SK-N-SH (cell line): Measurements from ENCODE around the gene VPS13C. TPM values are rescaled to one million over a fixed set of nuclear protein-coding genes. Genes with fewer than 3 reads are reported as not detected.

Source experiments
- CTCF ChIA-PET: fragments of 300-600, 350-600 bp; formaldehyde crosslinking; extraction: SDS; loops from one replicate; lab custom pipeline; 2021; lab: Yijun Ruan, JAX
- POLR2A ChIA-PET: fragments of 350-600 bp; sonication (Branson Sonifier 250); formaldehyde crosslinking; extraction: SDS; loops from one replicate; lab custom pipeline; 2020; ENCODE audit warnings: antibody characterized with exemption, inconsistent platforms; lab: Yijun Ruan, JAX
- DNase-seq: peaks from one replicate; pipeline ENCODE4 v3.0.0; 2012
- H2AFZ ChIP-seq: fragments of 200-600 bp; sonication (generic); 2 replicates; pipeline ENCODE4 v1.8.1; 2016; ENCODE audit warnings: antibody characterized with exemption, mild to moderate bottlenecking, low read depth
- H3F3A ChIP-seq: fragments of 200-600 bp; sonication (generic); replicated peaks from 2 replicates; pipeline ENCODE3; 2016; ENCODE audit warnings: antibody characterized with exemption, mild to moderate bottlenecking; ENCODE audit not compliant: insufficient read depth
- H3K27ac ChIP-seq, 2 experiments: fragments of 200-500 bp in 1 of 2; fragments of 200-600 bp in 1 of 2; sonication (Bioruptor generic) in 1 of 2; sonication (generic), shearing (Covaris generic) in 1 of 2; 2 replicates each; pipeline versions ENCODE4 v1.5.1 to v1.6.1; 2014 to 2016; ENCODE audit warnings: low read depth in 2 of 2, inconsistent platforms in 1 of 2, low read length in 1 of 2, mild to moderate bottlenecking in 1 of 2, mixed read lengths in 1 of 2
- H3K27me3 ChIP-seq: fragments of 200-600 bp; sonication (generic), shearing (Covaris generic); 2 replicates; pipeline ENCODE4 v1.6.1; 2016; ENCODE audit warnings: mixed run types; ENCODE audit not compliant: insufficient read depth
- H3K36me3 ChIP-seq, 2 experiments: fragments of 200-500 bp in 1 of 2; fragments of 200-600 bp in 1 of 2; sonication (Bioruptor generic) in 1 of 2; sonication (generic) in 1 of 2; replicated peaks in 1 of 2; 2 replicates each; pipeline versions ENCODE3 to v1.5.1; 2014 to 2016; ENCODE audit warnings: low read length in 1 of 2, mild to moderate bottlenecking in 1 of 2; ENCODE audit not compliant: insufficient read depth in 2 of 2, control insufficient read depth in 1 of 2
- H3K4me1 ChIP-seq, 2 experiments: fragments of 200-500 bp in 1 of 2; fragments of 200-600 bp in 1 of 2; sonication (Bioruptor generic) in 1 of 2; sonication (generic), shearing (Covaris generic) in 1 of 2; 2 replicates each; pipeline versions ENCODE4 v1.5.1 to v1.6.1; 2014 to 2016; ENCODE audit warnings: low read depth in 1 of 2, low read length in 1 of 2, mixed run types in 1 of 2; ENCODE audit not compliant: insufficient read depth in 2 of 2, control insufficient read depth in 1 of 2
- H3K4me2 ChIP-seq: fragments of 200-600 bp; sonication (generic), shearing (Covaris generic); 2 replicates; pipeline ENCODE4 v1.6.1; 2017; ENCODE audit warnings: mixed run types
- H3K4me3 ChIP-seq, 2 experiments: fragments of 200-500 bp in 1 of 2; fragments of 200-600 bp in 1 of 2; sonication (Bioruptor generic) in 1 of 2; sonication (generic), shearing (Covaris generic) in 1 of 2; 2 replicates each; pipeline versions ENCODE4 v1.5.1 to v1.8.1; 2014 to 2016; ENCODE audit warnings: low read depth in 2 of 2, inconsistent platforms in 1 of 2, low read length in 1 of 2, mild to moderate bottlenecking in 1 of 2, mixed read lengths in 1 of 2, moderate library complexity in 1 of 2
- H3K79me2 ChIP-seq: fragments of 200-600 bp; sonication (generic); 2 replicates; pipeline ENCODE4 v1.8.1; 2017; ENCODE audit warnings: mild to moderate bottlenecking; ENCODE audit not compliant: insufficient read depth
- H3K9ac ChIP-seq: fragments of 200-600 bp; sonication (generic); 2 replicates; pipeline ENCODE4 v1.6.1; 2017; ENCODE audit warnings: mixed run types
- H3K9me2 ChIP-seq: fragments of 200-600 bp; sonication (generic); 2 replicates; pipeline ENCODE4 v1.6.1; 2017; ENCODE audit warnings: mixed run types
- H3K9me3 ChIP-seq: fragments of 200-600 bp; sonication (generic); 2 replicates; pipeline ENCODE4 v1.6.1; 2017; ENCODE audit warnings: mixed run types, mild to moderate bottlenecking, moderate library complexity
- H4K20me1 ChIP-seq: fragments of 200-600 bp; sonication (generic); 2 replicates; pipeline ENCODE4 v1.6.1; 2017; ENCODE audit warnings: mild to moderate bottlenecking, mixed run types; ENCODE audit not compliant: insufficient read depth
- CHD2 ChIP-seq: fragments of 150-350 bp; IDR thresholded peaks from 2 replicates; pipeline ENCODE4 v1.6.1; 2018; ENCODE audit warnings: low read length; ENCODE audit not compliant: partially characterized antibody
- CTCF ChIP-seq: fragments of 200-600 bp; sonication (generic); IDR thresholded peaks from 2 replicates; pipeline ENCODE4 v1.6.1; 2017; ENCODE audit warnings: antibody characterized with exemption, mild to moderate bottlenecking, moderate library complexity
- ELF1 ChIP-seq: IDR thresholded peaks from 2 replicates; pipeline ENCODE4 v1.4.0; 2012
- EP300 ChIP-seq, 2 experiments: IDR thresholded peaks; 2 replicates each; pipeline versions ENCODE4 v1.4.0 to v1.6.1; 2012; ENCODE audit warnings: borderline replicate concordance in 1 of 2, low read depth in 1 of 2, low read length in 1 of 2
- EZH2phosphoT487 ChIP-seq: fragments of 200-600 bp; sonication (generic); IDR thresholded peaks from 2 replicates; pipeline ENCODE4 v1.6.1; 2017; ENCODE audit warnings: low read depth, mixed run types, mild to moderate bottlenecking, antibody characterized with exemption, moderate library complexity, borderline replicate concordance
- FOSL2 ChIP-seq: IDR thresholded peaks from 2 replicates; pipeline ENCODE4 v1.4.0; 2012; ENCODE audit warnings: low read depth, mild to moderate bottlenecking, moderate library complexity, borderline replicate concordance
- GATA2 ChIP-seq: sonication (generic); formaldehyde crosslinking; IDR thresholded peaks from 2 replicates; pipeline ENCODE4 v1.5.0; 2020; ENCODE audit warnings: mild to moderate bottlenecking, missing genetic modification reagents
- JUND ChIP-seq: IDR thresholded peaks from 2 replicates; pipeline ENCODE4 v1.4.0; 2012
- MEF2A ChIP-seq: IDR thresholded peaks from 2 replicates; pipeline ENCODE4 v1.4.0; 2012; ENCODE audit warnings: low read depth, borderline replicate concordance
- MXI1 ChIP-seq: IDR thresholded peaks from 2 replicates; pipeline ENCODE4 v1.6.1; 2012; ENCODE audit warnings: mild to moderate bottlenecking, low read depth, low read length, improper control_type of control experiment
- NFIC ChIP-seq: IDR thresholded peaks from 2 replicates; pipeline ENCODE4 v1.4.0; 2012; ENCODE audit warnings: borderline replicate concordance
- PBX3 ChIP-seq: IDR thresholded peaks from 2 replicates; pipeline ENCODE4; 2012
- POLR2AphosphoS5 ChIP-seq: IDR thresholded peaks from 2 replicates; pipeline ENCODE4 v1.6.1; 2012; ENCODE audit warnings: low read depth, low read length
- REST ChIP-seq: IDR thresholded peaks from 2 replicates; pipeline ENCODE4 v1.6.1; 2012; ENCODE audit warnings: mild to moderate bottlenecking, low read depth, low read length, moderate library complexity
- RFX5 ChIP-seq: IDR thresholded peaks from 2 replicates; pipeline ENCODE4 v1.6.1; 2012; ENCODE audit warnings: mild to moderate bottlenecking, improper control_type of control experiment, low read length
- SIN3A ChIP-seq: IDR thresholded peaks from 2 replicates; pipeline ENCODE4 v1.6.1; 2012; ENCODE audit warnings: low read depth, mild to moderate bottlenecking, low read length, moderate library complexity, borderline replicate concordance
- TAF1 ChIP-seq: IDR thresholded peaks from 2 replicates; pipeline ENCODE4 v1.6.1; 2012; ENCODE audit warnings: low read depth, mild to moderate bottlenecking, low read length, moderate library complexity, borderline replicate concordance
- WGBS: methylation state at CpG from one replicate; pipeline ENCODE4 v1.1.6; 2017; ENCODE audit warnings: low lambda C conversion rate; 5-methylcytosine and 5-hydroxymethylcytosine counted together
- polyA plus RNA-seq, 3 experiments: library from polyadenylated mRNA; depleted of rRNA; stranded (reverse); fragments of >200 nt; gene quantifications; 2 replicates each; pipeline ENCODE4 v1.2.3, GENCODE V29; 2012
- TF ChIP-seq, protein P1 (sequence below): IDR thresholded peaks from 2 replicates; pipeline ENCODE4 v1.4.0; 2012; ENCODE audit warnings: low read depth, borderline replicate concordance
- TF ChIP-seq, protein P2 (sequence below): IDR thresholded peaks from 2 replicates; pipeline ENCODE4 v1.4.0; 2012; ENCODE audit warnings: low read depth, borderline replicate concordance
- TF ChIP-seq, protein P3 (sequence below): fragments of 150-350 bp; IDR thresholded peaks from 2 replicates; pipeline ENCODE4 v1.6.1; 2017; ENCODE audit warnings: antibody characterized with exemption, low read length, low read depth, borderline replicate concordance

VPS13C gene
- polyA plus RNA-seq, 1 of the 3 experiments (the other 2 are of a cell fraction): 5.7 TPM

DNA sequence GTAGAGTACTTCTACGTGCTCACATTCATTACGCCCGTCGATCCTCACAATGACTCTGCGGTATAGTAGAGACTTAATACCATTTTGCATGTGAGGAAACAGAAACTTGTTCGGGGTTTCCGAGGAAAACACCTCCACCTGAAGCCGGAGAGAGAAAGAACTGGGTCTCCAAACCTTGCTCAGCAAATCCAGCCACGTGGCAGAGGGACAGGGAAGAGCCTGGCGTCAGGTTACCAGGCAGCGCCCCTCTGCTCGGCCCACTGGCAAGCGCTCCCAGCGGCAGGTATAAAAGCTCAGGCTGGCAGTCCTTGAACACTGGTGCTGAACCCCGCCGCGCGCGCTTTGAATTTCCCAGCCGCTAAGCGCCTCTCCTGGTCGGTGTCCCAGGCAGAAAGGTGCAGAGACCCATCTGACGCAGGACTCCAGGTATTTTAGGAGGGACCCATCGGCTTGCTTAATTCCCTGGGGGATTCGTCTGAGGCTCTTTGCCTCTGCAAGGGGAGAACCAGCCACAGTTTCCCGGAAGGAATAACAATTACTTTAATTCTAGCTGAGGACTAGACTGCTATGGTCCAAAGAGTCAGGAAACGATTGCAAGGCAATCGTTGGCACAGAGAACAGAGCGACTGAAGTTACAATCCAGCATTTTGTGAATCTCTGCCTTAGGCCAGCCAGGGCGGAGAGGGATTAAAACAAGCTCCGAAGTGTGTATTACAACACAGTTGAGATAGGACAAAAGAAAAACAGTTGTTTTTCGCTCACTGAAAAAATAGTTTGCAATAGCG is 6.6 kb upstream of the VPS13C start, which contains the start of gene C2CD4A:
C2CD4A (plus strand) TSS at position 315 of the 785 bp plus-strand sequence. CDS start 637 bp downstream, outside the sequence.
- no peaks in the 10 kb centered on the region for H4K20me1 ChIP-seq
- no peaks in the 10 kb centered on the region for H3K9me3 ChIP-seq
- DNase-seq: no peak
- no peaks in the 10 kb centered on the region for H3K27me3 ChIP-seq
- H3F3A ChIP-seq: peaks cover 10% of the 10 kb centered on the region
- H3K9me2 ChIP-seq: no peaks in the 10 kb centered on the region
- WGBS: 87% methylated on average over 26 of the region's 33 CpGs
- no peaks in the 10 kb centered on the region for H3K36me3 ChIP-seq
- no peak for TF ChIP-seq JUND
- TF ChIP-seq REST: no peak
- TF ChIP-seq NFIC: no peak
- TF ChIP-seq CHD2: no peak
- TF ChIP-seq TAF1: no peak
- TF ChIP-seq PBX3: no peak
- TF ChIP-seq POLR2AphosphoS5: no peak
- TF ChIP-seq EZH2phosphoT487: no peak
- no peak for TF ChIP-seq RFX5
- TF ChIP-seq ELF1: no peak
- TF ChIP-seq CTCF: no peak
- TF ChIP-seq, protein P1, sequence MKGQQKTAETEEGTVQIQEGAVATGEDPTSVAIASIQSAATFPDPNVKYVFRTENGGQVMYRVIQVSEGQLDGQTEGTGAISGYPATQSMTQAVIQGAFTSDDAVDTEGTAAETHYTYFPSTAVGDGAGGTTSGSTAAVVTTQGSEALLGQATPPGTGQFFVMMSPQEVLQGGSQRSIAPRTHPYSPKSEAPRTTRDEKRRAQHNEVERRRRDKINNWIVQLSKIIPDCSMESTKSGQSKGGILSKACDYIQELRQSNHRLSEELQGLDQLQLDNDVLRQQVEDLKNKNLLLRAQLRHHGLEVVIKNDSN: no peak
- TF ChIP-seq MEF2A: no peak
- TF ChIP-seq, protein P2, sequence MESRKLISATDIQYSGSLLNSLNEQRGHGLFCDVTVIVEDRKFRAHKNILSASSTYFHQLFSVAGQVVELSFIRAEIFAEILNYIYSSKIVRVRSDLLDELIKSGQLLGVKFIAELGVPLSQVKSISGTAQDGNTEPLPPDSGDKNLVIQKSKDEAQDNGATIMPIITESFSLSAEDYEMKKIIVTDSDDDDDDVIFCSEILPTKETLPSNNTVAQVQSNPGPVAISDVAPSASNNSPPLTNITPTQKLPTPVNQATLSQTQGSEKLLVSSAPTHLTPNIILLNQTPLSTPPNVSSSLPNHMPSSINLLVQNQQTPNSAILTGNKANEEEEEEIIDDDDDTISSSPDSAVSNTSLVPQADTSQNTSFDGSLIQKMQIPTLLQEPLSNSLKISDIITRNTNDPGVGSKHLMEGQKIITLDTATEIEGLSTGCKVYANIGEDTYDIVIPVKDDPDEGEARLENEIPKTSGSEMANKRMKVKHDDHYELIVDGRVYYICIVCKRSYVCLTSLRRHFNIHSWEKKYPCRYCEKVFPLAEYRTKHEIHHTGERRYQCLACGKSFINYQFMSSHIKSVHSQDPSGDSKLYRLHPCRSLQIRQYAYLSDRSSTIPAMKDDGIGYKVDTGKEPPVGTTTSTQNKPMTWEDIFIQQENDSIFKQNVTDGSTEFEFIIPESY: no peak
- TF ChIP-seq FOSL2: no peak
- no peak for TF ChIP-seq GATA2 (CRISPR knock-in tag)
- TF ChIP-seq, protein P3, sequence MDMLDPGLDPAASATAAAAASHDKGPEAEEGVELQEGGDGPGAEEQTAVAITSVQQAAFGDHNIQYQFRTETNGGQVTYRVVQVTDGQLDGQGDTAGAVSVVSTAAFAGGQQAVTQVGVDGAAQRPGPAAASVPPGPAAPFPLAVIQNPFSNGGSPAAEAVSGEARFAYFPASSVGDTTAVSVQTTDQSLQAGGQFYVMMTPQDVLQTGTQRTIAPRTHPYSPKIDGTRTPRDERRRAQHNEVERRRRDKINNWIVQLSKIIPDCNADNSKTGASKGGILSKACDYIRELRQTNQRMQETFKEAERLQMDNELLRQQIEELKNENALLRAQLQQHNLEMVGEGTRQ: no peak
- TF ChIP-seq EP300 (IDR thresholded peaks at IDR 0.05; ENCODE audit: borderline replicate concordance in 1 of 2, low read depth in 1 of 2, low read length in 1 of 2): no peak
- no peak for TF ChIP-seq MXI1
- TF ChIP-seq SIN3A: no peak
- no peak within 1 kb of the TSS for H3K27ac ChIP-seq
- no peak within 1 kb of the TSS for H3K9ac ChIP-seq
- no peak within 1 kb of the TSS for H2AFZ ChIP-seq
- H3K79me2 ChIP-seq: no peaks in the 10 kb centered on the region
- H3K4me2 ChIP-seq: no peak within 1 kb of the TSS
- ChIA-PET CTCF (interaction anchor here (0.6 to 2.1 kb wide), 5 partner anchors 10 to 194 kb away, joined by 3 to 10 read pairs (median 3); no protein-coding TSS in a partner anchor), POLR2A (no interaction called here)
- peak within 1 kb of the TSS in 1 of 2 experiments; percentile 56; a peak in 2 of 4 replicates for H3K4me3 ChIP-seq
- no peaks in the 10 kb centered on the region; a peak in 1 of 4 replicates for H3K4me1 ChIP-seq
